GM03348 (cell line): ENCODE results near the gene AFTPH.

Source experiments
- DNase-seq: peaks from one replicate; pipeline ENCODE4 v3.0.0; 2012; ENCODE audit warnings: low spot score

Gene AFTPH

GRCh38 chr2:64542071-64543007, 18.2 kb downstream of the AFTPH start:
- no peak for DNase-seq

GRCh38 chr2:64543008-64543697, 19.0 kb downstream of the AFTPH start:
- no peak for DNase-seq

DNA sequence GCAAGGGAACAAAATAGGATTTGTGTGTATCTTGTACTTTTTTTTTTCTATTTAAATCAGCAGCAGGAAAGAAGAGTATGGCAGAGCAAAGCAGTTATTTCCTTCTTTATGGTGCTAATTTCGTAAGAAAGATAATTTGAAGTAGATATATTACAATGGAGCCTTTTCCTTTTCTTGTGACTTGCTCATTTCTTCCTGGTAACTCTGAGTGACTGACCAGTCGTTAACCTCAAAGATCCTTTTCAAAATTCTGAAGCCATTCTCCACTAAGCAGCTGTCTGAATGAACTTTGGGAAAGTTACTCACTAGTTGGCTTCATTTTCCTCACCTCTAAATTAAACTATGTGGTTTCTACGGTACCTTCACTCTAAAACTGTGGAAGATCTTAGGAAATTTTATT, 24.6 kb downstream of the AFTPH start:
- DNase-seq, result no peak

DNA sequence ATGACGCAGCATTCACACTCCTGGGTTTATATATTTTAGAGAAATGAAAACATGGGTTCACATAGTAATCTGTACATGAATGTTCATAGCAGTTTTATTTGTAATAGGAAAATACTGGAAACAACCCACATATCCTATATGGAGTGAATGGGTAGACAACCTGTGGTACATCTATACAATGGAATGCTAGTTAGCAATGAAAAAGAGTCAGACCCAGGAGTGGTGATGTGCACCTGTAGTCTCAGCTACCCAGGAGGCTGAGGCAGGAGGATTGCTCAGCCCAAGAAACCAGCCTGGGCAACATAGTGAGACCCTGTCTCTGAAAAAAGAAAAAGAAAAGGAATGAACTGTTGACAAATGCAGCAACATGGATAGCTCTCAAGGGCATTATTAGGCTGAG, 25.9 kb downstream of the AFTPH start:
- DNase-seq, result no peak

GRCh38 chr2:64551851-64552250, 27.7 kb downstream of the AFTPH start:
- DNase-seq, result no peak

GRCh38 chr2:64554117-64554516, 30.0 kb downstream of the AFTPH start:
- DNase-seq, result no peak

- no peak for DNase-seq
These were observed 34.4 kb downstream of the AFTPH start for GRCh38 chr2:64558445-64559081.

GRCh38 chr2:64562148-64562784, 38.1 kb downstream of the AFTPH start:
- peak; percentile 12 for DNase-seq

DNA sequence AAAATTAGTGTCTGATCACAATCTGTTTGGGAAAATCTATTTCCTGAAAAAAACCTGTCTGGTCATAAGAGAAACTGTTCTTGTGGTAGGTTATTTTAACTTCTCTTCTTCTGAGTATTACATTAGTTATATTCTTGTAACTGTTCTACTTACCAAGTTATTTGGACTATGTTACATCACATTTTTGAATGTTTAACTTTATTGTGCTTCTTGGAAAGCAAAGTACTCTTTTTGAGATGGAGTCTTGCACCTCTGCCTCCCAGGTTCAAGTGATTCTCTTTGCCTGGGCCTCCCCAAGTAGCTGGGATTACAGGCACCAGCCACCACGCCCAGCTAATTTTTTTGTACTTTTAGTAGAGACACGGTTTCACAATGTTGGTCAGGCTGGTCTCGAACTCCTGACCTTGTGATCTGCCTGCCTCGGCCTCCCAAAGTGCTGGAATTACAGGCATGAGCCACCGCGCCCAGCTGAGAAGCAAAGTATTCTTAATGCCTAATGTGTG, 39.4 kb downstream of the AFTPH start:
- no peak for DNase-seq

- no peak for DNase-seq
These were observed 42.0 kb downstream of the AFTPH start for GRCh38 chr2:64565949-64566710.

DNA sequence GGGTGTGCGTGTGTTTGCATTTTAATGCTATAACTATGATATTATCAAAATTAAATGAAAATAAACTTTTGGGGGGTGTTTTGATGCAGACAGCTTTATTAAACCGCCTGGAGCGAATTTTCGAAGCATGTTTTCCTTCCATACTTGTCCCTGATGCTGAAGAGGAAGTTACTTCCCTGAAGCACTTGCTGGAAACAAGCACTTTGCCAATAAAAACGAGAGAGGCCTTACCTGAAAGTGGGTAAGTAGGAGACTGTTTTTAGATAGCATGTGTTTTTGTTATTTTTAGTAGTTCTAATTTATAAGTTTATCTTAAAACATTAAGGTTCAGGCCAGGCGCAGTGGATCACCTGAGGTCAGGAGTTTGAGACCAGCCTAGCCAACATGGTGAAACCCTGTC, 43.3 kb downstream of the AFTPH start:
- no peak for DNase-seq

DNA sequence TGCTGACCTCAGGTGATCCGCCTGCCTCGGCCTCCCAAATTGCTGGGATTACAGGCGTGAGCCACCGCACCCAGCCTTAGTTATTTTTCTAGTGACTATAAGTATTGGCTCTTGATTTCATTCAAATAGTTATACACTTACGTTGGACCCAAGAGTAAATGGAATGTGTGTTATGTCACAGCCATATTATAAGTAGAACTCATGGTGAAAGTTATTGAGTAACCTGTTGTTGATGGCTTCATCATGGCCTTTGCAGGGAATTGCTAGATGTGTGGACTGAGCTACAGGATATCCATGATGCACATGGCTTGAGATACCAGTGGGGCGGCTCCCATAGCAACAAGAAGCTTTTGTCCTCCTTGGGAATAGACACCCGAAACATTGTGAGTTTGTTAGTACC, 44.7 kb downstream of the AFTPH start:
- no peak for DNase-seq

DNA sequence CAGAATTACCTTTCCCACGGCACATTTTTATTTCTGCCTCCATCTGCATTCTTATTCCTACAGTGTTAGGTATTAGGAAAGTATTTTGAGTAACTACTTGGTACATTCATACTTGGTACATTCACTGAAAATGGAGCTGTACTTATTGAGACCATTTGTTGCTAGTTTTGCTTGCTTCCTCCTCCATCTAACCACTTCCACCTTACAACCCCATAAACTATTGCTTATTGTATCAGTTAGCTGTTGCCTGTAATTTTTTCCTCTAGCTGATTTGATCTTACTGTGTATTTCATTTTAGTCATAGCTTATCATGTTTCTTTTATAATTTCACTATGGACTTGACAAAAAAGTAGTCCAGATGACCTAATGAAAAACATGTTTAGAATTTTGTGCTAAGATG, 50.7 kb downstream of the AFTPH start:
- DNase-seq, result no peak

- DNase-seq, result no peak
These were observed 56.9 kb downstream of the AFTPH start for GRCh38 chr2:64581018-64581417.

DNA sequence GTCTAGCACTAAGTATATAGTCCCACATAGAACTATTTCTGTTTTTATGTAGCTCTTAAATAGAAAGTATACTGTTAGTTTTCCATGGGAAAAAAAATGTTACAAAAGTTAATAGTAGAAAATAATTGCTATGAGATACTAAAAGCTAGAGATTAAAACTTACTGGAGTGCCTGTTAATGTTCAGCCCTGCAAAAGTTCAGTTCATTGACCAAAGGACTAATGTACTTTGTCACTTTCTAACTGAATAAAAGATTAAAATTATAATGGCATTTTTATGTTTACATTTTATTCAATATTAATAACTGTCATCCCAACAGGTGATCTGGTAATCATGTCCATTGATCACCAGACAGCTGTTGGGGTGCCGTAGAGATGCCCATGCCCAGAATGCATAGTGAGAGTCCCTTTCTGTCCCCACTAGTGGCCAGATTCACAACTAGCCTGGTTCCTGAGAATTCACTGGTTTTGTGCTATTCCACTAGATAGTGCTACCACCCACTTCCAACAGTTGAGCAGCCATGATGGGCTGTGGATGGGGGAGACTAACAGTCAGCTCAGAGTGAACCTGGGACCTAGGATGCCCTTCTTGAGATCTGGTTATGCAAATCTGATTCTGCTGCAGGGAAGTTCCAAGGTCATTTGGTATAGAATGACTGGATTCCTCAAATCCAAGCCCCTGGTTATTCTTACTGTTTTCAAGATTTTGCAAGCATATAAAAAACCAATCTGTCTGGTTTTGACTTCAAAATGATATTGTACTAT, 57.8 kb downstream of the AFTPH start:
- DNase-seq, result no peak

GRCh38 chr2:64582774-64583340, 58.7 kb downstream of the AFTPH start:
- no peak for DNase-seq

DNA sequence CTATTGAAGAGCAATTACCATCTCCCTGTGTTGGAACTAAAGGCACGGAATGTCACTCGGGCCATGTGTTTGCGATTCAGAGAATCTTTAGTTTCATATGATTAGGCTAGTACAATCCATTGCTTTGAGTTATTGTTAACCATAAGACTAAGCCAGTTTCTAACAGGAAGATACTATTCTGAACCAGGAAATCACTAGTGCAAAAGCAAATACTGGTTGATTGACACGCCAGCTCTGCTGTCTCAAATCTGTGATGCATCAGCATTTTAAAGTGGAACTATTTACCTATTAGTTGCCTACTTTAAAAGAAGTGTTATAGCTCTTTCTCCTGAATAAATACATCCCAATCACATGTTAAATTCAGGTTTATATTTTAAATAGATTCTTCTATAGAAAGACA, 61.9 kb downstream of the AFTPH start:
- DNase-seq, result no peak

- peak; percentile 80 for DNase-seq
These were observed 62.9 kb downstream of the AFTPH start for GRCh38 chr2:64586883-64587481.

- DNase-seq, result no peak
These were observed 63.4 kb downstream of the AFTPH start for GRCh38 chr2:64587561-64587960.

DNA sequence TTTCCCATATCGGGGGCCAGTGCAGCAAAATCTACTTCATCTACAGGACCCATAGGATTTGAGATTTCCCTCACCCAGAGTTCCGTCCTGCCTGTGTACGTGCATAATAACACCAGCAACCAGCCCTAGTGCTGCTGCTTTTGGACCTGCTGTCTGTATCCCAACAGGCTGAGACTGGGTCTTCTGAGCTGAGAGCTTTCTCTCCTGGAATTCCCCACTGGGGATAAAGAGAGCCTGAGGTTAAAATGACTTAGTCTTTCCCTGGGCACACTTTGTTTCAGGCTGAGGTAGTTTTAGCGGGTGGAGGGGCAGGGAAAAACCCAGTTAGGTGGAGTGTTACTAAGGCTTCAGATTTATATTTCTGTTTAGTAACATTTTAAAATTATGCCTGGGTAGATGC, 67.1 kb downstream of the AFTPH start:
- no peak for DNase-seq
